ENCODE data around the gene MPEG1.

MPEG1 gene

GRCh38 chr11:59188954-59189353 is 23.8 kb downstream of the MPEG1 start:
- no peak for DNase-seq (ENCODE audit: low spot score)

GRCh38 chr11:59187587-59187986 is 25.1 kb downstream of the MPEG1 start:
- DNase-seq (ENCODE audit: low spot score), result no peak

GRCh38 chr11:59187035-59187434 is 25.7 kb downstream of the MPEG1 start:
- no peak for DNase-seq (ENCODE audit: low spot score)

GRCh38 chr11:59186130-59186594 is 26.6 kb downstream of the MPEG1 start:
- no peak for DNase-seq (ENCODE audit: low spot score)

GRCh38 chr11:59185386-59185945 is 27.3 kb downstream of the MPEG1 start:
- DNase-seq (ENCODE audit: low spot score), result no peak

- no peak for DNase-seq (ENCODE audit: low spot score)
These were observed 27.9 kb downstream of the MPEG1 start for GRCh38 chr11:59184691-59185339.

- no peak for DNase-seq (ENCODE audit: low spot score)
These were observed 29.0 kb downstream of the MPEG1 start for GRCh38 chr11:59183771-59184170.

- no peak for DNase-seq (ENCODE audit: low spot score)
These were observed 30.1 kb downstream of the MPEG1 start for GRCh38 chr11:59182457-59183151.

- DNase-seq (ENCODE audit: low spot score), result no peak
These were observed 30.8 kb downstream of the MPEG1 start for GRCh38 chr11:59181746-59182456.

- DNase-seq (ENCODE audit: low spot score), result no peak
These were observed 31.8 kb downstream of the MPEG1 start for GRCh38 chr11:59180907-59181306.

GRCh38 chr11:59180168-59180776 is 32.5 kb downstream of the MPEG1 start:
- DNase-seq (ENCODE audit: low spot score), result no peak

GRCh38 chr11:59179121-59179520 is 33.6 kb downstream of the MPEG1 start:
- DNase-seq (ENCODE audit: low spot score), result no peak

GRCh38 chr11:59178402-59178801 is 34.3 kb downstream of the MPEG1 start:
- no peak for DNase-seq (ENCODE audit: low spot score)

- DNase-seq (ENCODE audit: low spot score), result no peak
These were observed 36.4 kb downstream of the MPEG1 start for GRCh38 chr11:59176330-59176729.

- no peak for DNase-seq (ENCODE audit: low spot score)
These were observed 37.6 kb downstream of the MPEG1 start for GRCh38 chr11:59175091-59175501.

GRCh38 chr11:59174664-59175033 is 38.1 kb downstream of the MPEG1 start:
- DNase-seq (ENCODE audit: low spot score), result no peak

- no peak for DNase-seq (ENCODE audit: low spot score)
These were observed 38.6 kb downstream of the MPEG1 start for GRCh38 chr11:59173964-59174663.

- no peak for DNase-seq (ENCODE audit: low spot score)
These were observed 39.4 kb downstream of the MPEG1 start for GRCh38 chr11:59173080-59173963.

GRCh38 chr11:59172345-59173079 is 40.2 kb downstream of the MPEG1 start:
- DNase-seq (ENCODE audit: low spot score), result no peak
